HTERT RPE-1 (cell line): ENCODE results near the gene TTC34.

Experiments used
- in situ Hi-C: fragments of 300-500 bp; cut with MboI; formaldehyde crosslinking; loops from 4 replicates; pipeline ENCODE4 v1.14.3; 2020; ENCODE audit warnings: low sequenced_read_pairs

TTC34 gene

DNA sequence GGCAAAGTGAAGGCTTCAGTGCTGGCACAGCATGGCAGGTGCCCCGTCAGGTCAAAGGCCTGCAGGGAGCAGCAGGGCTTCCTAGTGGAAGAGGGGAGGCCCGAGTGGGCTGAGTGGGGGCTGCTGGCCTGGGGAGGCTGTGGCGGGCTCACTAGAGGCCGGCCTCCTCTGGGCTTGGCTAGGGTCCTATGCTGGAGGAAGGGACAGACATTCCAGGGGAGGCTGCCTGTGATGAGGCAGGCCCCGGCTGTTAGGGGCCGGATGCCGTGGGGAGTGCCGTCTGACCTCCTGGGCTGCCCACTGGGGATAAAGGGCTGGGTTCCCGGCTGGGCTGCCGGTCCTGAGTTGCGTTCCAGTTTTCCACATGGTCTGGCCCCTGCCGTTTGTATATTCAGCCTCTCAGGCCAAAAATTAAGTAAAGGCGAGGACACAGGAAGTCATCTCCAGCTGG lies 193.8 kb downstream of the TTC34 start:
- in situ Hi-C loops = no loop called here

DNA sequence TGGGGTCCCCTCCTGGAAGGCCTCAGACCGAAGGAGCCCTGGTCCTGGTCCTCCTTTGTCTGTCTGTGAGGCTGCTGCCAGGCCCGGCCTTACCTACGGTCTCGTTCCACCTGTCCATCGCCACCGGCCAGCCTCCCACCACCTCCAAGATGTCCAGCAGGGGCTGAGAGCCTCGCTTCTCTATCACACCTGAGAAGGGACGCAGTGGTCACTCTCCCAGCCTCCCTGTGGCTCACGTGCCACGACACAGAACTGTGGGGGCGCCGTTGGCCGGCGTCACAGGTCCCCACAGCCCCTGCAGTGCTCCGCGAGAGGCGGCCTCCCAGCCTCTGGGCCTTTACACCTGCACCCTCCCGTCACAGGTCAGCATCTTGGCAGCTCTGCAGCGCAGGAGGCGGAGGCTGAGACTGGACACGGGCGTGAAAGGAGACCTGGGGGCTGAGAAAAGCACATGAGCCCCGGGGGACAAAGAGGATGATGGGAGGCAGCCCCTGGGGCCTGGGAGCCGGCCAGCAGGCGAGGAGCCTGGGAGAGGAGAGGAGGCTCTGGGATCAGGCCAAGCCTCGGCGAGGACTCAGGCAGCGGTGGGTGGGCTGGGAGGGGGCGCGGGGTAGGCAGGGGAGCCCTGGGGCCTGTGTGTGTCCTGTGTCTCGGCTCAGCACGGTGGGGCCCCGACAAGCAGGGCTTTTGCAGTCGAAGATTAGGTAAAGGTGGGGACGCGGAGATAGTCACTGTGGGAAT lies 194.4 kb downstream of the TTC34 start:
- in situ Hi-C loops = no loop called here

DNA sequence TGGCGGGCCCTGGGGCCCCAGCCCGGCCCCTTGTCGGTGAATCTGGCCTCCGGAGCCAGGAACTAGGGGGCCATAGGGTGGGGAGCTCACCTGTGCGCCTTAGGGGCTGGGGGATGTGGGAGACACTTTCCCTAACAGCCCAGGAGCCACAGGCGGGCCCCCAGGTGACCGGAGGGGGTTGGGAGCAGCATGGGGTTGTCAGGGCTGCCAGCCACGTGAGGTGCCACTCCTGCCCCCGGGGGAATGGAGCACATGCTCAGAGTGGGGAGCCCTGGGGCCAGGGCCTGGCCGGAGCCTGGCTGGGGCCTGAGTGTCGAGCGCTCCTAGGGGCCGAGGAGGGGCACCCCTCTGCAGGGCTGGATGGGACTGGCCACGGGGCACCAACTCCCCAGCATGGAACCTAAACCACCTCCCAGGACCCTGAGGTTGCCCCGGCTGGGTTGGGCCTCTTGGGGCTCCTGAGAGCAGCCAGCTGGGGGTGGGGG lies 195.1 kb downstream of the TTC34 start:
- in situ Hi-C loops = no loop called here

- in situ Hi-C loops = no loop called here
Measured at GRCh38 chr1:2605509-2606395, 195.7 kb downstream of the TTC34 start.

DNA sequence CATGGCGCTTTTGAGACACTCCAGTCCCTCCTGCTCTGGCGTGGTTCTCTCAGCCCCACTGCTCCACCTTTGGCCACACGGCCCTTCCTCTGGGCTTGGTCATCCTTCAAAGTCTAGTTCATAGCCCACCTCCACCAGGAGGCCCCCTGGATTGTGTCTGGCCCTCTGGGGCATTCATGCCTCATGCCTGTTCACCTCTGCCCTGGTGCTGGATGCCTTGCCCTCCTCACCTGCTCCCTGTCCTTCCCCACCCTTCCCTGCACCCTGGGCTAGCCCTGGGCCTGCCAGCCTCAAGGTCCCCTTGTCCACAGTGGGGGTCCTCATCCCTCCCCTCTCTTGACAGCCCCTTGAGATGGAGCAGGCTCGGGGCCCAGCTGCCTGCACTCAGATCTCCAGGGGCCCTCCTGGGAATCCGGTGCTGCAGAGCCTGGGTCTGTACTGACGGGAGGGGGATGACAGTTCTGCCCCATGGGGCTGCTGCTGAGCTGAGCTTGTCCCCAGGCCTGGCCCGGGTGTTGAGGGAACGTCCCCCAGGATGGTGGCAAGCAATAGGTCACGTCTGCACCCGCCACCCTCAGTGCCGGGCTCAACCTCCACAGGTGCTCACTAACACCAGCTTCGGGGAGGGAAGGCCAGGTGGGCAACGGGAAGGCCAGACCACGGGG lies 196.5 kb downstream of the TTC34 start:
- in situ Hi-C loops = no loop called here

DNA sequence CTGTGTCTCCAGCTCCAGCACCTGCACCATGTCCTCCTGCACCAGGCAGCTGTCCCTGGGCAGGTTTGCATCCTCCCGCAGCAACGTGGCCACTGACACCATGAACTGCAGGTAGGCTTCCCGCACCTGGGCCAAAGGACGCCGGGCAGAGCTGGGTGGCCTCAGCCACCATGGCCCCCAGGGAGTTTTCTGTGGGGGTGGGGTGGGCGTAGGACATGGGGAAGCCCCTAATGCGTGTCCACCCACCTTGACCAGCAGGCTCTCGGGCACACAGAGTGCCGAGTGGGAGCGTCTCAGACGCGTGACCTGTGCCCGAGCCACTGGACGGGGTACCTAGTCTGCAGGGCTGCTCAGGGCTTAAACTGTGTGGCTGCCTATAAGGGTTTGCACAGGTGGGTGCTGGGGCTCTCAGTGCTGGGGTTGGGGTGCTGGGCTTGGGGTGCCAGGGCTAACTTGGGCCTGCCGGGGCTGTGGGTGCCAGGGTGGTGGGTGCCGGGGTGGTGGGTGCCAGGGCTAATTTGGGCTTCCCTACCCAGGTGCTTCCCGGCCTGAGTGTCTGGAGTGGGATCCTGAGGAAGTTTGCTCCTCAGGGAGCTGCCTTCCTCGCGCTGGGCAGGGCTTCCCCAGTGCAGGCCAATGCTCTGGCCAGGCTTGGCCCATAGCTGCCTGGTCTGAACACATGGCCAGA lies 197.2 kb downstream of the TTC34 start:
- in situ Hi-C loops = no loop called here

GRCh38 chr1:2603521-2604155 lies 197.9 kb downstream of the TTC34 start:
- in situ Hi-C loops = no loop called here

DNA sequence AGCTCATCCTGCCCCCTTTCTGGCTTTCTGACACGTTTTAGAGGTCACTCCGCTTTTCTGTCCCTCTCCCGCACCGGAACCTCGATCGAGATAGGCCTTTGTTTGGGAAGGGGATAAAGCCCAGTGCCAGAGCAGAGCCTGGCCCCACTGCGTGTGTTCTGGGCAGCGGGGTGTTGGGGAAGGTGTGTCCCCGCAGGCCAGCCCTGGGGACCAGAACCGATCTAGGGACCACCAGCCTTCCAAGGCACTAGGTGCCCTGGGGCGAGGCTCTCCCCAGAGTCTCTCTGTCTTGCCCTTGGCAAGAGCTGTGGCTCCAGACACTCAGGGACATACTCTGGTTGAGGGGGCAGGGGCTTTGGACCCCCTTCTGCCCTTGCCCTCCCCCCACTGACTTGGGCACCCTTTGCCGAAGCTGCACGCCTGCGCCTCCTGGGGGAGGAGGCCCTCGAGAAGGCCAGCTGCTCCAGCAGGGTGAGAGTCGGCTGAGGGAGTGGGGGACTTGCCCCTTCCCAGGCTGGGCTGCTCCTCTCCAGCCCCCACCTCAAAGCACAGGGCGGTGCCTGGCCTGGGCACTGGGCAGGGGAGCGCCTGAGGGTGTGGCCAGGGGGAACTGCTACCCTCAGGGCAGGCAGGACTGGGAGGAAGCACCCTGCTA lies 198.5 kb downstream of the TTC34 start:
- in situ Hi-C loops = no loop called here

GRCh38 chr1:2602311-2602835 lies 199.1 kb downstream of the TTC34 start:
- in situ Hi-C loops = no loop called here

- in situ Hi-C loops = no loop called here
Measured at GRCh38 chr1:2601721-2602303, 199.7 kb downstream of the TTC34 start.

GRCh38 chr1:2598329-2598931 lies 203.1 kb downstream of the TTC34 start:
- in situ Hi-C loops = no loop called here

DNA sequence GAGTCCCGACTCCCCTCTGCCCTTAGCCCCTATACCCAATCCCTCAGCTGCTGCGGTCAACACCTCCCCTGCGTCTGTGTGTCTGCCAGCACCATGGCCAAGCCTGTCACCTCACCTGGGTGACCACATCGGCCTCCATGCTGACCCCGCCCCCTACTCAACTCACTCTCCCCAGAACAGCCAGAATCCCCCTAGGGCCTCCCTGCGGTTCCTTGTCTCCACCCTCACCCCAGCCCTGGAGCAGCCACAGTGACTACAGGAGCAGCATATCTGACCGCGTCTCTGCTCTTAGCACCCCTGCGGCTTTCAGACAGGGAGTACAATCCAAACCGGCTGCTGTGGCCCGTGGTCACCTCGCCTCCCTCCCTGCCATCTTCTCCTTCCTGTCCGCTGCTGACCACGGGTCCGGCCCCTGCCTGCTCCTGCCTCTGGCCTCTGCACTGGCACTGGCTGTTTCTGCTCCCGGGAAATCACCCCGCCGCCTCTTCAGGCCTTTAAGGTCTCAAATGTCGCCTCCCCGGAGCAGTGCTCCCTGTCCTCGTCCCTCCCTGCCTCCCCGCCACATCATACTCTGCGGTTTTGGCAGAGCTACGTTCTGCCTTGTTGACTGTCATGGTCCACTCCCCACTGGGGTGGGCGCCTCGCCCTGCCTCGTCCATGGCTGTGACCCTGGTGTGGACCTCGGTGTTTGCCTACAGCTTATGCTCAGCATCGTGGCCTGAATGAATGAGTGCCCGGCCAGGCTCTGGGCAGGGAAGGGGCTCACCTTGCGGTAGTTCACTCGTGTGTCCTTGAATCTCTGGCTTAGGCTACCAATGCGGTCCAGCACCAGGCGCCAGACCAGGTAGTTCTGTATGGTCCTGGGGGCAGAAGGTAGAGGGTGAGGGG lies 203.8 kb downstream of the TTC34 start:
- in situ Hi-C loops = no loop called here

- in situ Hi-C loops = no loop called here
Measured at GRCh38 chr1:2596530-2597333, 204.8 kb downstream of the TTC34 start.

DNA sequence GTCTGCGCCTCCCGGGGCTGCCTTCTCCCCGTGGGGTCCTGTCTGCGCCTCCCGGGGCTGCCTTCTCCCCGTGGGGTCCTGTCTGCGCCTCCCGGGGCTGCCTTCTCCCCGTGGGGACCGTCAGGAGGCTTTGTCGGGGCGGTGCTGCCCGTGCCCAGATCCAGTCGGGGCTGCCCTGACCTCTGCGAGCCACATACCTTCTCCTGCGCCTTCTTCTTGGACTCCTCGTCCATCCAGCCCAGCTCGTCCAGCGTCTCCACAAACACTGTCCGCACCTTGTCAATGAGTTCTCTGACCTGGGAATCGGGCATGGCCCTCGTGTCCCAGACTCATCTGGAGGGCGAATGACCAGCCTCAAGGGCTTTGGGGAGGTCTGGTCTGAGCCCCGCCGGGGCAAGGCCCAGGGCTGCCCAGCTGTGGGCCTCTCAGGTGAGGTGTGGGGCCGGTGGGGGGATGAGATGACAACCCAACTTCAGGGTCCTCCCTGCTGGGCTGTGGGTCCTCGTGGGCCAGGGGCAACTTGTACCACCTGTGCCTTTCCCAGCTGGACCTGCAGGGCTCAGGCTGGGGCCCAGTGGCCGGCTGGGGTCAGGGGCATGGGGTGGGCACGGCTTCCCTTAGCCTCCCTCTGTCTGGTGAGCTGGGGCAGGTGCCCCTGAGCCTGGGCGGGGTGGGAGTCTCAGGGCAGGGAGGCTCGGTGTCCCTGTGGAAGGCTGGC lies 205.5 kb downstream of the TTC34 start:
- in situ Hi-C loops = no loop called here

DNA sequence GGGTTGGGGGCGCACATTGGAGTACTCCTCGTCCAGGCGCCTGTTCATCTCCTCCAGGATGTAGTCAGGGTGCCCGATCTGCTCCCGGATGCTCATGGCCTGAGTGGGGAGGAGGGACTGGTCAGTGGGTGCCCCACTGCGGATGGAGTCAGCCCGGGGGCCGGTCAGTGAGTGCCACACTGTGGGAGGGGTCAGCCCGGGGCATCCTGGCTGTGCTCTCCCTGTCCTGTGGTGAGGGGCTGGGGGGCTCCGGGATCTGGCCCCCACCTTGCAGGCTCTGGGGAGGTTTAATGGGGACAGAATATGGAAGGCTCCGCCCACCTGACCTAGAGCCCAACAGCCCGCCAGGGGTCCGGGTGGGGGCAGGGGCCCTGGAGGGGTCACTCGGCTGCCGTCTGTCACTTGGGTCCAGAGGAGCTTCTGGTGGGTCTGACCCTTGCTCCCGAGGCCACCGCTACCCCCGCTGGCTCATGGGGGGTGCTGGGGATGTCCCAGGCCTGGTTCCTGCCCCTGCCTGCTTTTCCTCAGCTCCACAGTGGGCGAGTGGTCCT lies 206.2 kb downstream of the TTC34 start:
- in situ Hi-C loops = no loop called here

DNA sequence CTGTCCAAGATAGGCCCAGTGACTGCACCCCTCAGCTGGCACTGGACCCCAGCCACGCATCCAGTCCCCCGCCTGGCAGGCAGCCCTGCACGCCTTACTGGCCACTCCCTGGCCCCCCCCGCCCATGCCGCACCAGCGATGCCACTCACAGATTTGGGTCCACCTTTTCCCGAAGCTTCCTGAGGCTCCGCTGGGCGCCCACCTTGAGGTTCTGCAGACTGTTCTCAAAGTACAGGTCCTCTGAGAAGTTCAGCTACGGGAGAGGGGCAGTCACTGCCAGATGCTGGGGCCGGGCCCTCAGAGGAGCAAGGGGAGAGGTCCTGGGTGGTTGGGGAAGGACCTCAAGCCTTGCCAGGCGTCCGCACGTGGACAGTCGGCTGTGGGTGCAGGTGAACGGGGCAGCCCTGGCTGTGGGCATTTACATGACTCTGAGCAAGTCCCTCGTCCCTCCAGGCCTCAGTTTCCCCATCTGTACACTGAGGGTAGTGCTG lies 206.8 kb downstream of the TTC34 start:
- in situ Hi-C loops = no loop called here
